Measurements from ENCODE around the gene AOPEP. TPM values are rescaled to one million over a fixed set of nuclear protein-coding genes. Genes with fewer than 3 reads are reported as not detected.

Gene AOPEP
- total and polyA plus RNA-seq, 4 donors: 29.0 to 121 (median 60.0) TPM

DNA sequence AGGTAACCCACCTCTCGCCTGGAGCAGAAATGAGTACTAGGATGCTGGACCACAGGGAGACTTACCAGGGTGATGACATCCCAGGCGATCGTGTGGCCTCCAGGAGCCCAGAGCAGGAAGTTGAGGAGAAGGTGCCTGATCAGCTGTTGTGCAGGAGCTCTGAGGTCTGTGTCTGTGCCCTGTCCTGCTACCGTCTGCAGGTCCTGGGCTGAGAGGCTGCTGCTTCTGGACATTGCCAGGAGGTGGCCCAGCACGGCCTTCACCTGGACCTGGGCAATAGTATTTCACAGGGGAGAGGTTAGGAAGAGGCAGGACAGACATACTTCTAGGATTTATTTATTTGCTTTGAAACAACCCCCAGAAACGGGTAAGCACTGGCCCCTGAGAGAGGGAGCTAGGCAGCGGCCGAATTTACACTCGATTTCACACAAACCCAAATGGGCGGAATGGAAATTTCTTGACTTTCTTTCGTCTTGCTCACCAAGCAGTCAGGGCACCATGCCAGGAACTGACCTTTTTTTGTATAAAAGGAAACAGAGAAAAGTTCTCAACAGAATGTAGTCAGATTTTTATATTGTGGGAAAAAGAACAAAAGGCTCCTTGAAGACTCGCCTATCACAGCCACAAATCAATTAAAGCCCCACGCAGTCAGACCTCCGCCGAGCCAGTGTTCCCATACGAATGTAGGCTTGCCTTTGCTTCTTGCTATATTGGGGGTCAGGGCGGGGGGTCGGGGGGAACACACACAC lies 380.7 kb downstream of the AOPEP start:
- no peak overlapping the region for H3K27ac ChIP-seq (ENCODE audit: low read depth in 1 of 2, low read length in 1 of 2)
- peaks cover 5 to 25% (median 11%) of the 10 kb centered on the region in 4 donors for H3K36me3 ChIP-seq (ENCODE audit: control insufficient read depth in 4 of 4, insufficient read depth in 4 of 4, low read length in 4 of 4)
- no peak for ATAC-seq (ENCODE audit: insufficient read depth, low FRiP score)
- no peaks in the 10 kb centered on the region for H3K9me3 ChIP-seq (ENCODE audit: control insufficient read depth in 4 of 4, insufficient read depth in 3 of 4, low read length in 3 of 4)
- H3K9ac ChIP-seq (ENCODE audit: insufficient read depth in 1 of 2, low read length in 2 of 2): no peak overlapping the region
- TF ChIP-seq, protein P1, sequence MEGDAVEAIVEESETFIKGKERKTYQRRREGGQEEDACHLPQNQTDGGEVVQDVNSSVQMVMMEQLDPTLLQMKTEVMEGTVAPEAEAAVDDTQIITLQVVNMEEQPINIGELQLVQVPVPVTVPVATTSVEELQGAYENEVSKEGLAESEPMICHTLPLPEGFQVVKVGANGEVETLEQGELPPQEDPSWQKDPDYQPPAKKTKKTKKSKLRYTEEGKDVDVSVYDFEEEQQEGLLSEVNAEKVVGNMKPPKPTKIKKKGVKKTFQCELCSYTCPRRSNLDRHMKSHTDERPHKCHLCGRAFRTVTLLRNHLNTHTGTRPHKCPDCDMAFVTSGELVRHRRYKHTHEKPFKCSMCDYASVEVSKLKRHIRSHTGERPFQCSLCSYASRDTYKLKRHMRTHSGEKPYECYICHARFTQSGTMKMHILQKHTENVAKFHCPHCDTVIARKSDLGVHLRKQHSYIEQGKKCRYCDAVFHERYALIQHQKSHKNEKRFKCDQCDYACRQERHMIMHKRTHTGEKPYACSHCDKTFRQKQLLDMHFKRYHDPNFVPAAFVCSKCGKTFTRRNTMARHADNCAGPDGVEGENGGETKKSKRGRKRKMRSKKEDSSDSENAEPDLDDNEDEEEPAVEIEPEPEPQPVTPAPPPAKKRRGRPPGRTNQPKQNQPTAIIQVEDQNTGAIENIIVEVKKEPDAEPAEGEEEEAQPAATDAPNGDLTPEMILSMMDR (IDR thresholded peaks at IDR 0.05; ENCODE audit: control extremely low read depth, extremely low read depth): no peak
- no peaks in the 10 kb centered on the region for H3K27me3 ChIP-seq (ENCODE audit: control insufficient read depth in 3 of 3, insufficient read depth in 3 of 3, low read length in 2 of 3)
- 88 to 91% methylated on average over 18 of the region's 18 CpGs for WGBS, 2 donors
- peak in 1 of 3 donors; percentile 54 for DNase-seq
- no peak overlapping the region for H3K4me3 ChIP-seq
- peaks cover 0 to 13% (median 7%) of the 10 kb centered on the region in 5 donors for H3K4me1 ChIP-seq (ENCODE audit: control insufficient read depth in 5 of 5, insufficient read depth in 5 of 5, low read length in 5 of 5)

DNA sequence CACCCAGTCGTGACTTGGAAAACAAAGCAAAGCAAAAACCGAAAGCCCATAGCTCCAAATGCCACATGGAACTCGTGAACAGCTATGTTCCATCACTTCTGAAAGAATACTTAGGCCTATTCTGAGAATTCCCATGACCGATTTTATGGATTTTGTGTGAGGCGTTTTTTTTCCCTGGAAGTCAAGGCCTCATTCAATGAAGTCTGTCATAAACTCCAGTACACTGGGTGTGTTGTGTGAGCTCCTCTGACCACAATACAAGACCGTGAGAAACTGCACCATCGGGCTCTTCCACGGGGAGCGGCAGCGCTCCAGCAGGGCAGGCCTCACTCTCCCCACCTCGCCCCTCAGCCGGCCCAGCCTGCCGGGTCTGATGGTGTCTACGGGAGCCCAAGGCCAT lies 381.5 kb downstream of the AOPEP start:
- no peaks in the 10 kb centered on the region for H3K27me3 ChIP-seq (ENCODE audit: control insufficient read depth in 3 of 3, insufficient read depth in 3 of 3, low read length in 2 of 3)
- no peak overlapping the region for H3K9ac ChIP-seq (ENCODE audit: insufficient read depth in 1 of 2, low read length in 2 of 2)
- H3K4me3 ChIP-seq: no peak overlapping the region
- TF ChIP-seq, protein P1 (IDR thresholded peaks at IDR 0.05; ENCODE audit: control extremely low read depth, extremely low read depth): no peak
- ATAC-seq (ENCODE audit: insufficient read depth, low FRiP score) (no peak), DNase-seq (no peak)
- WGBS, 2 donors: 90 to 91% methylated on average over 14 of the region's 14 CpGs
- no peaks in the 10 kb centered on the region for H3K9me3 ChIP-seq (ENCODE audit: control insufficient read depth in 4 of 4, insufficient read depth in 3 of 4, low read length in 3 of 4)
- H3K36me3 ChIP-seq (ENCODE audit: control insufficient read depth in 4 of 4, insufficient read depth in 4 of 4, low read length in 4 of 4): peaks cover 5 to 31% (median 16%) of the 10 kb centered on the region in 4 donors
- peaks cover 0 to 13% (median 7%) of the 10 kb centered on the region in 5 donors for H3K4me1 ChIP-seq (ENCODE audit: control insufficient read depth in 5 of 5, insufficient read depth in 5 of 5, low read length in 5 of 5)
- no peak overlapping the region for H3K27ac ChIP-seq (ENCODE audit: low read depth in 1 of 2, low read length in 1 of 2)

DNA sequence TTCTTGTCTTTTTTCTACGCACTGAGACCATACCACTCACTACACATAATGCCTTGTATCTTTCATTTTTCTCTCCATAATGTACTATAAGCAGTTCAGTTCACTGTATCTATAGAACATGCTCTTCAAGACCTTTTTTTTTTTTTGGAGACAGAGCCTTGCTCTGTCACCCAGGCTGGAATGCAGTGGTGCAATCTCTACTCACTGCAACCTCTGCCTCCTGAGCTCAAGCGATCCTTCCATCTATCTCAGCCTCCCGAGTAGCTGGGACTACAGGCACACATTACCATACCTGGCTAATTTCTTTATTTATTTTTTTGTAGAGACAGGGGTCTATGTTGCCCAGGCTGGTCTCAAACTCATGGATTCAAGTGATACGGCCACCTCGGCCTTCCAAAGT lies 382.3 kb downstream of the AOPEP start:
- Histone ChIP-seq H3K27me3 (ENCODE audit: control insufficient read depth in 3 of 3, insufficient read depth in 3 of 3, low read length in 2 of 3) (no peaks in the 10 kb centered on the region), H3K36me3 (ENCODE audit: control insufficient read depth in 4 of 4, insufficient read depth in 4 of 4, low read length in 4 of 4) (peaks cover 5 to 33% (median 19%) of the 10 kb centered on the region in 4 donors), H3K4me3 (no peak overlapping the region), H3K4me1 (ENCODE audit: control insufficient read depth in 5 of 5, insufficient read depth in 5 of 5, low read length in 5 of 5) (peaks cover 0 to 13% (median 2%) of the 10 kb centered on the region in 5 donors), H3K9ac (ENCODE audit: insufficient read depth in 1 of 2, low read length in 2 of 2) (no peak overlapping the region), H3K27ac (ENCODE audit: low read depth in 1 of 2, low read length in 1 of 2) (no peak overlapping the region), H3K9me3 (ENCODE audit: control insufficient read depth in 4 of 4, insufficient read depth in 3 of 4, low read length in 3 of 4) (no peaks in the 10 kb centered on the region)
- TF ChIP-seq, protein P1 (IDR thresholded peaks at IDR 0.05; ENCODE audit: control extremely low read depth, extremely low read depth): no peak
- no peak for DNase-seq
- ATAC-seq (ENCODE audit: insufficient read depth, low FRiP score): no peak
- WGBS, 2 donors: 95 to 97% methylated on average over 5 of the region's 5 CpGs
